HG03108 (cell line): Measurements from ENCODE around the gene HM13.
A peak's percentile ranks its signal among the peaks of the same experiment; 100 is the strongest.
"Not testable (repeated sequence)": the region's sequence is repeated elsewhere in the genome, so short reads cannot be mapped to it uniquely, and the experiment has no call there.

Experiments
- ATAC-seq: cut with Tn5 transposase; IDR thresholded peaks from one replicate; pipeline ENCODE4 v1.9.1; 2021; ENCODE audit warnings: moderate library complexity; ENCODE audit not compliant: unreplicated experiment

The HM13 gene

GRCh38 chr20:31581391-31581790, 67.1 kb downstream of the HM13 start:
- no peak for ATAC-seq

GRCh38 chr20:31587545-31588389, 73.5 kb downstream of the HM13 start:
- ATAC-seq, result no peak

- no peak for ATAC-seq
Observed at GRCh38 chr20:31590717-31591225, 76.5 kb downstream of the HM13 start.

- no peak for ATAC-seq
Observed at GRCh38 chr20:31593221-31594001, 79.2 kb downstream of the HM13 start.

GRCh38 chr20:31594002-31594557, 79.8 kb downstream of the HM13 start:
- no peak for ATAC-seq

GRCh38 chr20:31594558-31595379, 80.5 kb downstream of the HM13 start:
- no peak for ATAC-seq

GRCh38 chr20:31595380-31595653, 81.1 kb downstream of the HM13 start:
- ATAC-seq, result no peak

GRCh38 chr20:31595654-31596411, 81.6 kb downstream of the HM13 start:
- no peak for ATAC-seq

- ATAC-seq, result not testable (repeated sequence)
Observed at GRCh38 chr20:31596412-31596715, 82.1 kb downstream of the HM13 start.

- no peak for ATAC-seq
Observed at GRCh38 chr20:31596831-31597480, 82.7 kb downstream of the HM13 start.

GRCh38 chr20:31597481-31597855, 83.2 kb downstream of the HM13 start:
- no peak for ATAC-seq

- no peak for ATAC-seq
Observed at GRCh38 chr20:31602431-31602778, 88.2 kb downstream of the HM13 start.

- ATAC-seq, result no peak
Observed at GRCh38 chr20:31602779-31603441, 88.7 kb downstream of the HM13 start.

- ATAC-seq, result peak; percentile 42
Observed at GRCh38 chr20:31603822-31604566, 89.8 kb downstream of the HM13 start.

- peak; percentile 5 for ATAC-seq
Observed at GRCh38 chr20:31604567-31605030, 90.4 kb downstream of the HM13 start.

GRCh38 chr20:31605031-31605901, 91.0 kb downstream of the HM13 start, which contains the start of gene ID1:
TSS of gene ID1 (plus strand) at chr20:31605289. CDS start at chr20:31605388, 99 bp downstream.
- peak; percentile 68 for ATAC-seq

- ATAC-seq, result no peak
Observed at GRCh38 chr20:31605902-31606803, 91.9 kb downstream of the HM13 start.
